ENCODE results near the gene TCTA.

Gene TCTA

GRCh38 chr3:49411968-49412631 is at the start of gene TCTA, which contains the start of gene RHOA:
TSS of gene TCTA (plus strand) at chr3:49412423. CDS start at chr3:49412427, 4 bp downstream.
TSS of gene RHOA (minus strand) at chr3:49411976. CDS start at chr3:49375589, 36,387 bp downstream.
- peak within 1 kb of the TSS; percentile 93 for H3K4me3 ChIP-seq (replicated peaks; ENCODE audit: low read depth, low read length)
- peak; percentile 99 for DNase-seq (ENCODE audit: extremely low read depth, insufficient read length)
- peaks cover 9% of the 10 kb centered on the region for H3K36me3 ChIP-seq (ENCODE audit: control insufficient read depth, insufficient read depth, low read length)
- no peaks in the 10 kb centered on the region for H3K27me3 ChIP-seq (replicated peaks; ENCODE audit: control insufficient read depth, insufficient read depth, low read length)
- no peak for TF ChIP-seq CTCF (IDR thresholded peaks at IDR 0.05; ENCODE audit: insufficient read depth, low read length, poor library complexity, severe bottlenecking)

- no peak for TF ChIP-seq CTCF (IDR thresholded peaks at IDR 0.05; ENCODE audit: insufficient read depth, low read length, poor library complexity, severe bottlenecking)
- Histone ChIP-seq H3K4me3 (replicated peaks; ENCODE audit: low read depth, low read length) (no peak overlapping the region), H3K27me3 (replicated peaks; ENCODE audit: control insufficient read depth, insufficient read depth, low read length) (no peaks in the 10 kb centered on the region), H3K36me3 (ENCODE audit: control insufficient read depth, insufficient read depth, low read length) (peaks cover 17% of the 10 kb centered on the region)
- DNase-seq (ENCODE audit: extremely low read depth, insufficient read length) = no peak
Measured at GRCh38 chr3:49362561-49362960, 49.7 kb upstream of the TCTA start.

GRCh38 chr3:49370585-49371290 is 41.5 kb upstream of the TCTA start:
- Histone ChIP-seq H3K36me3 (ENCODE audit: control insufficient read depth, insufficient read depth, low read length) (peaks cover 24% of the 10 kb centered on the region), H3K4me3 (replicated peaks; ENCODE audit: low read depth, low read length) (no peak overlapping the region), H3K27me3 (replicated peaks; ENCODE audit: control insufficient read depth, insufficient read depth, low read length) (no peaks in the 10 kb centered on the region)
- DNase-seq (ENCODE audit: extremely low read depth, insufficient read length) = no peak
- no peak for TF ChIP-seq CTCF (IDR thresholded peaks at IDR 0.05; ENCODE audit: insufficient read depth, low read length, poor library complexity, severe bottlenecking)

- DNase-seq (ENCODE audit: extremely low read depth, insufficient read length) = no peak
Measured at GRCh38 chr3:49371946-49372345, 40.3 kb upstream of the TCTA start.

GRCh38 chr3:49377483-49377882 is 34.7 kb upstream of the TCTA start:
- Histone ChIP-seq H3K27me3 (replicated peaks; ENCODE audit: control insufficient read depth, insufficient read depth, low read length) (no peaks in the 10 kb centered on the region), H3K4me3 (replicated peaks; ENCODE audit: low read depth, low read length) (no peak overlapping the region), H3K36me3 (ENCODE audit: control insufficient read depth, insufficient read depth, low read length) (peaks cover 11% of the 10 kb centered on the region)
- TF ChIP-seq CTCF (IDR thresholded peaks at IDR 0.05; ENCODE audit: insufficient read depth, low read length, poor library complexity, severe bottlenecking) = no peak
- DNase-seq (ENCODE audit: extremely low read depth, insufficient read length) = peak; percentile 71

More at GRCh38 chr3:49371946-49372345, 40.3 kb upstream of the TCTA start:
- Histone ChIP-seq H3K4me3 (replicated peaks; ENCODE audit: low read depth, low read length) (no peak overlapping the region), H3K27me3 (replicated peaks; ENCODE audit: control insufficient read depth, insufficient read depth, low read length) (no peaks in the 10 kb centered on the region), H3K36me3 (ENCODE audit: control insufficient read depth, insufficient read depth, low read length) (peaks cover 17% of the 10 kb centered on the region)
- TF ChIP-seq CTCF (IDR thresholded peaks at IDR 0.05; ENCODE audit: insufficient read depth, low read length, poor library complexity, severe bottlenecking) = no peak

Measured in GM06990 (cell line).